ENCODE data around the gene IL19. TPM values are rescaled to one million over a fixed set of nuclear protein-coding genes. Genes with fewer than 3 reads are reported as not detected.

The IL19 gene
- total RNA-seq, 1 experiment from 2014 or later, result not detected

GRCh38 chr1:206796981-206797402 is 26.4 kb downstream of the IL19 start:
- Histone ChIP-seq H3K4ac (ENCODE audit: low read depth, low read length) (no peak overlapping the region), H4K5ac (ENCODE audit: insufficient read length, low read depth, low read length) (no peak overlapping the region), H2BK120ac (ENCODE audit: low read depth, low read length, poor library complexity, severe bottlenecking) (no peak overlapping the region), H3K23me2 (ENCODE audit: insufficient read length, low read depth, low read length, poor library complexity, severe bottlenecking) (no peaks in the 10 kb centered on the region), H3T11ph (ENCODE audit: low read length) (no peak overlapping the region), H2BK12ac (ENCODE audit: insufficient read length, low read depth, low read length) (no peak overlapping the region), H2BK15ac (ENCODE audit: low read depth, low read length) (no peak overlapping the region), H3K4me1 (ENCODE audit: insufficient read depth, low read length) (no peaks in the 10 kb centered on the region), H2AK5ac (ENCODE audit: insufficient read length, low read length) (no peak overlapping the region), H2BK20ac (ENCODE audit: low read depth, low read length, poor library complexity, severe bottlenecking) (no peak overlapping the region), H3K79me1 (ENCODE audit: insufficient read depth, low read depth, low read length, poor library complexity, severe bottlenecking) (no peaks in the 10 kb centered on the region), H3K14ac (ENCODE audit: insufficient read depth, low read length) (no peak overlapping the region), H3K27ac (ENCODE audit: insufficient read length, low read depth, low read length) (no peak overlapping the region), H4K91ac (ENCODE audit: insufficient read length, low read depth, low read length) (no peak overlapping the region), H3K9ac (ENCODE audit: extremely low read depth, insufficient read length, low read length) (no peak overlapping the region), H3K56ac (ENCODE audit: insufficient read length, low read depth, low read length) (no peak overlapping the region), H2AFZ (ENCODE audit: low read length) (no peak overlapping the region), H3K23ac (ENCODE audit: insufficient read length, low read depth, low read length) (no peak overlapping the region), H4K8ac (replicated peaks; ENCODE audit: insufficient read length, low read depth, low read length) (no peak overlapping the region), H3K27me3 (ENCODE audit: insufficient read depth, low read length) (no peaks in the 10 kb centered on the region), H3K9me3 (ENCODE audit: control insufficient read depth, low read depth, low read length) (no peaks in the 10 kb centered on the region), H3K79me2 (ENCODE audit: insufficient read depth, low read length) (no peaks in the 10 kb centered on the region), H4K20me1 (ENCODE audit: control insufficient read depth, insufficient read depth, insufficient read length) (no peaks in the 10 kb centered on the region), H3K18ac (ENCODE audit: insufficient read length, low read depth, low read length) (no peak overlapping the region), H2BK5ac (ENCODE audit: insufficient read length, low read length) (no peak overlapping the region), H3K4me2 (ENCODE audit: insufficient read depth, insufficient read length, low read length) (no peak overlapping the region)
- no peaks in the 10 kb centered on the region for H3K9me3 Mint-ChIP-seq
- no peak overlapping the region for H3K27ac Mint-ChIP-seq
- peaks cover 10 to 11% of the 10 kb centered on the region in 2 experiments for H3K4me1 Mint-ChIP-seq
- H3K27me3 Mint-ChIP-seq (ENCODE audit: low read depth), result peaks cover 25% of the 10 kb centered on the region
- no peaks in the 10 kb centered on the region for H3K36me3 Mint-ChIP-seq (ENCODE audit: insufficient read depth in 1 of 3, low read depth in 3 of 3)
- H3K4me3 Mint-ChIP-seq, result no peak overlapping the region
- no peak for TF ChIP-seq CTCF (conservative IDR thresholded peaks at IDR 0.05)
- no peak for DNase-seq
- no CpG with 5 or more reads among the region's 8 CpGs for WGBS (ENCODE audit: extremely low coverage, insufficient read length, low lambda C conversion rate)

Data from H9 (cell line).